ENCODE results near the gene KHDC4. TPM values are rescaled to one million over a fixed set of nuclear protein-coding genes. Genes with fewer than 3 reads are reported as not detected.

Gene KHDC4
- total and polyA plus RNA-seq, 4 donors, result 8.4 to 32.6 (median 14.8) TPM

- peaks cover 0 to 18% (median 8%) of the 10 kb centered on the region in 4 donors for H3K4me1 ChIP-seq (ENCODE audit: control insufficient read depth in 4 of 4, insufficient read depth in 4 of 4, low read length in 3 of 4)
- H3K36me3 ChIP-seq (ENCODE audit: control insufficient read depth in 4 of 4, insufficient read depth in 3 of 4, low read depth in 1 of 4, low read length in 3 of 4), result no peaks in the 10 kb centered on the region
- TF ChIP-seq JUND (IDR thresholded peaks at IDR 0.05) (no peak), HNF4A (conservative IDR thresholded peaks at IDR 0.05) (peak; percentile 10)
- H3K27me3 ChIP-seq (ENCODE audit: control insufficient read depth in 4 of 4, insufficient read depth in 4 of 4, low read length in 3 of 4), result no peaks in the 10 kb centered on the region
- H3K9me3 ChIP-seq (ENCODE audit: control insufficient read depth in 4 of 4, low read length in 3 of 4), result no peaks in the 10 kb centered on the region
- H3K9ac ChIP-seq (ENCODE audit: low read depth in 1 of 2, low read length in 2 of 2), result no peak overlapping the region
- peak overlapping the region in 1 of 2 donors; percentile 15 for H3K27ac ChIP-seq (ENCODE audit: low read depth in 1 of 2, low read length in 2 of 2)
- no peak overlapping the region for H3K4me3 ChIP-seq (ENCODE audit: low read depth in 1 of 3, low read length in 3 of 3)
- 64% methylated on average over 6 of the region's 6 CpGs for WGBS
- peak; percentile 56 for DNase-seq (ENCODE audit: low spot score)
Measured at GRCh38 chr1:155981266-155982088, 47.3 kb upstream of the KHDC4 start.

- H3K27me3 ChIP-seq (ENCODE audit: control insufficient read depth in 4 of 4, insufficient read depth in 4 of 4, low read length in 3 of 4), result no peaks in the 10 kb centered on the region
Measured at GRCh38 chr1:155979597-155980343, 45.6 kb upstream of the KHDC4 start.

GRCh38 chr1:155978973-155979429 lies 44.8 kb upstream of the KHDC4 start:
- TF ChIP-seq FOXA2 (IDR thresholded peaks at IDR 0.05) (no peak), GABPA (IDR thresholded peaks at IDR 0.05 in 1 of 2, conservative IDR thresholded peaks at IDR 0.05 in 1 of 2) (no peak), JUND (IDR thresholded peaks at IDR 0.05) (no peak), RXRA (IDR thresholded peaks at IDR 0.05) (no peak), CTCF (IDR thresholded peaks at IDR 0.05; ENCODE audit: low read depth, low read length, missing input control) (no peak), EGR1 (IDR thresholded peaks at IDR 0.05; ENCODE audit: low read depth in 2 of 2) (no peak), FOXA1 (IDR thresholded peaks at IDR 0.05) (no peak), HNF4G (IDR thresholded peaks at IDR 0.05) (no peak), SP1 (IDR thresholded peaks at IDR 0.05) (no peak), ATF3 (IDR thresholded peaks at IDR 0.05) (no peak), NR2F2 (IDR thresholded peaks at IDR 0.05) (no peak), YY1 (IDR thresholded peaks at IDR 0.05) (no peak)
- TF ChIP-seq, protein P1, sequence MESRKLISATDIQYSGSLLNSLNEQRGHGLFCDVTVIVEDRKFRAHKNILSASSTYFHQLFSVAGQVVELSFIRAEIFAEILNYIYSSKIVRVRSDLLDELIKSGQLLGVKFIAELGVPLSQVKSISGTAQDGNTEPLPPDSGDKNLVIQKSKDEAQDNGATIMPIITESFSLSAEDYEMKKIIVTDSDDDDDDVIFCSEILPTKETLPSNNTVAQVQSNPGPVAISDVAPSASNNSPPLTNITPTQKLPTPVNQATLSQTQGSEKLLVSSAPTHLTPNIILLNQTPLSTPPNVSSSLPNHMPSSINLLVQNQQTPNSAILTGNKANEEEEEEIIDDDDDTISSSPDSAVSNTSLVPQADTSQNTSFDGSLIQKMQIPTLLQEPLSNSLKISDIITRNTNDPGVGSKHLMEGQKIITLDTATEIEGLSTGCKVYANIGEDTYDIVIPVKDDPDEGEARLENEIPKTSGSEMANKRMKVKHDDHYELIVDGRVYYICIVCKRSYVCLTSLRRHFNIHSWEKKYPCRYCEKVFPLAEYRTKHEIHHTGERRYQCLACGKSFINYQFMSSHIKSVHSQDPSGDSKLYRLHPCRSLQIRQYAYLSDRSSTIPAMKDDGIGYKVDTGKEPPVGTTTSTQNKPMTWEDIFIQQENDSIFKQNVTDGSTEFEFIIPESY (IDR thresholded peaks at IDR 0.05), result no peak
- TF ChIP-seq, protein P2, sequence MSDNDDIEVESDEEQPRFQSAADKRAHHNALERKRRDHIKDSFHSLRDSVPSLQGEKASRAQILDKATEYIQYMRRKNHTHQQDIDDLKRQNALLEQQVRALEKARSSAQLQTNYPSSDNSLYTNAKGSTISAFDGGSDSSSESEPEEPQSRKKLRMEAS (IDR thresholded peaks at IDR 0.05), result no peak
- no peaks in the 10 kb centered on the region for H3K27me3 ChIP-seq (ENCODE audit: control insufficient read depth in 4 of 4, insufficient read depth in 4 of 4, low read length in 3 of 4)
- peaks cover 6 to 23% (median 10%) of the 10 kb centered on the region in 4 donors for H3K4me1 ChIP-seq (ENCODE audit: control insufficient read depth in 4 of 4, insufficient read depth in 4 of 4, low read length in 3 of 4)
- peak overlapping the region; percentile 4 to 49 for H3K9ac ChIP-seq (ENCODE audit: low read depth in 1 of 2, low read length in 2 of 2)
- no peaks in the 10 kb centered on the region for H3K36me3 ChIP-seq (ENCODE audit: control insufficient read depth in 4 of 4, insufficient read depth in 3 of 4, low read depth in 1 of 4, low read length in 3 of 4)
- no peaks in the 10 kb centered on the region for H3K9me3 ChIP-seq (ENCODE audit: control insufficient read depth in 4 of 4, low read length in 3 of 4)
- H3K4me3 ChIP-seq (ENCODE audit: low read depth in 1 of 3, low read length in 3 of 3), result peak overlapping the region; percentile 73 to 80 (median 76)
- DNase-seq (ENCODE audit: low spot score), result no peak
- H3K27ac ChIP-seq (ENCODE audit: low read depth in 1 of 2, low read length in 2 of 2), result peak overlapping the region; percentile 80 to 92
- 38% methylated on average over 8 of the region's 8 CpGs for WGBS

More at GRCh38 chr1:155979597-155980343, 45.6 kb upstream of the KHDC4 start:
- Histone ChIP-seq H3K4me3 (ENCODE audit: low read depth in 1 of 3, low read length in 3 of 3) (peak overlapping the region in 1 of 3 donors; percentile 80), H3K4me1 (ENCODE audit: control insufficient read depth in 4 of 4, insufficient read depth in 4 of 4, low read length in 3 of 4) (peaks cover 6 to 18% (median 9%) of the 10 kb centered on the region in 4 donors), H3K9me3 (ENCODE audit: control insufficient read depth in 4 of 4, low read length in 3 of 4) (no peaks in the 10 kb centered on the region), H3K36me3 (ENCODE audit: control insufficient read depth in 4 of 4, insufficient read depth in 3 of 4, low read depth in 1 of 4, low read length in 3 of 4) (no peaks in the 10 kb centered on the region), H3K27ac (ENCODE audit: low read depth in 1 of 2, low read length in 2 of 2) (peak overlapping the region; percentile 80 to 92), H3K9ac (ENCODE audit: low read depth in 1 of 2, low read length in 2 of 2) (peak overlapping the region in 1 of 2 donors; percentile 32)
- 63% methylated on average over 4 of the region's 4 CpGs for WGBS
- DNase-seq (ENCODE audit: low spot score), result peak; percentile 71
- TF ChIP-seq JUND (IDR thresholded peaks at IDR 0.05) (no peak), FOXA2 (IDR thresholded peaks at IDR 0.05) (no peak), RXRA (IDR thresholded peaks at IDR 0.05) (no peak), CTCF (IDR thresholded peaks at IDR 0.05; ENCODE audit: low read depth, low read length, missing input control) (no peak)
